Inflammatory macrophage (primary cell): ENCODE data around the gene CCDC78.

Experiments used
- DNase-seq, 2 donors: peaks; one replicate each; pipeline ENCODE4 v3.0.0-alpha.2; 2020 to 2022

Gene CCDC78

GRCh38 chr16:677316-678190, 48.7 kb downstream of the CCDC78 start:
- no peak for DNase-seq

DNA sequence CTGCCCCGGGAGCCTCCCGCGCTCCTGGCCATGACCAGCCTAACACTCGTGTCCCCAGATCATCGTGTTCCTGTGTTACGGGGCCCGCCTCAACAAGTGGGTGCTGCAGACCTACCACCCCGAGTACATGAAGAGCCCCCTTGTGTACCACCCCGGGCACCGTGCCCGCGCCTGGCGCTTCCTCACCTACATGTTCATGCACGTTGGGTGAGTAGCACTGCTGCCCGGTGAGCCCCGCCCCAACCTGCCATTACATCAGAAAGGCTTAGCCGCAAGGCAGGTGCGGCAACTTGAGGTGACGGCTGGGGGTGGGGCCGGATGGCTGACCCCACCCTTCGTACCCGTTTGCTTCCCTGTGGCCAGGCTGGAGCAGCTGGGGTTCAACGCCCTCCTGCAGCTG, 49.3 kb downstream of the CCDC78 start:
- DNase-seq: no peak

- DNase-seq: no peak
Observed at GRCh38 chr16:676565-676902, 49.7 kb downstream of the CCDC78 start.

GRCh38 chr16:675884-676564, 50.2 kb downstream of the CCDC78 start:
- DNase-seq: no peak

GRCh38 chr16:674968-675883, 51.0 kb downstream of the CCDC78 start, which contains the start of gene RHBDL1:
RHBDL1 (plus strand) TSS chr16:675671; CDS start chr16:675791, 120 bp downstream.
- DNase-seq: peak; percentile 15 to 58

DNA sequence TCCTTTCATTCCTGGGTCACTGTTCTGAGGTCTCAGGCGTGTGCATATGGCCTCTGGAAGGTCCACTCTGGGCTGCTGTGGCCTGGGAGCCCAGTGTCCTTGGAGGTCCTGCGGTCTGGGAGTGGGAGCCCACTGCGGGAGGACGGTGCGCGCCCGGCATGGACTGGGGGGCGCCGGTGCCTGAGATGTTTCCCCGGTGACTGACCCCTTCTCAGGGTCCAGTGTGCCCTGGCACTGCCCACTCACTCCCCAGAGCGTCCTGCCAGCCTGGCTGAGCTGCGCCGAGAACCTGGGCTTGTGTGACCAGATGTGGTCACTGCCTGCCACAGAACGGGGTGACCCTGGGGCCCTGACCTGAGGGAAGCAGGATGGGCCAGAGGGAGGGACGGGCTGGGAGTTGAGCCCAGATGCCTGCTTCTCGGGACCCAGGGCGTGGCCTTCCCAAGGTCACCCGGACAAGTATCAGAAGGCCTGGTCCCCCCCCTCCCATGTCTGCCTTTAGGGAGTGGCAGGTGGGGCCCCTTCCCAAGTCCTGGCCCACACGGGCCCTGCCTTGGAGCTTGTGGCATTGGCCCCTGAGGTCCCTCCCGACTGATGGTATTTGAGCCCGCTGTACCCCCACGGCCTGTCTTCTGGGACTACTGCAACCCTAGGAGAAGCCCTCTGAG, 51.9 kb downstream of the CCDC78 start:
- no peak for DNase-seq

DNA sequence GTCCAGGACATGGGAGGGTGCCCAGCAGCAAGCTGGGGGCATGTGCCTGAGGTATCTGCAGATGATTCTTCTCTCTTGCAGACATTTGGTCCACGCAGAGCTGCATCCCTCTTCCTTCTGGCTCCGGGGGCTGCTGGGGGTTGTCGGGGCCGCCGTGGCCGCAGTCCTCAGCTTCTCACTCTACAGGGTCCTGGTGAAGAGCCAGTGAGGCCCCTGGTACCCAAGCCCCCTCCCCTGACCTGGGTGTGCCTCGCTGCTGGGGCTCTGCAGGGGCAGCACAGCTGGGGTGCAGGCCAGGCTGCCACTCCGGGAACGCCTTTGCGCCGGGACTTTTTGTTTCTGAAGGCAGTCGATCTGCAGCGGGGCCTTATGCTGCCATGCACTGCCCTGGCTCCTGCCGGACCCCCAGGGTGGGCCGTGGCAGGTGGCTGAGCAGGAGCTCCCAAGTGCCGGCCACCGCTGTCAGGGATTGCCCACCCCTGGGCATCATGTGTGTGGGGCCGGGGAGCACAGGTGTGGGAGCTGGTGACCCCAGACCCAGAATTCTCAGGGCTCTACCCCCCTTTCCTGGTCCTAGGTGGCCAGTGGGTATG, 52.7 kb downstream of the CCDC78 start:
- no peak for DNase-seq

- DNase-seq: no peak
Observed at GRCh38 chr16:672851-673250, 53.4 kb downstream of the CCDC78 start.
